PFSK-1 (cell line): ENCODE results near the gene MKLN1.

Source experiments
- FOXP2 ChIP-seq: optimal IDR thresholded peaks from 2 replicates; pipeline ENCODE3; 2011; ENCODE audit warnings: borderline replicate concordance, control low read depth, inconsistent platforms; ENCODE audit not compliant: insufficient read depth; ENCODE audit errors: extremely low read length, extremely low read depth
- POLR2AphosphoS5 ChIP-seq: IDR thresholded peaks from 2 replicates; pipeline ENCODE4 v1.6.1; 2012; ENCODE audit warnings: low read depth, mild to moderate bottlenecking, control low read depth, low read length, moderate library complexity
- SIN3A ChIP-seq: IDR thresholded peaks from 2 replicates; pipeline ENCODE4 v1.6.1; 2012; ENCODE audit warnings: mild to moderate bottlenecking, low read length, moderate library complexity, borderline replicate concordance; ENCODE audit not compliant: insufficient read depth
- TAF1 ChIP-seq: IDR thresholded peaks from 2 replicates; pipeline ENCODE4 v1.6.1; 2012; ENCODE audit warnings: low read length, control low read depth, borderline replicate concordance; ENCODE audit not compliant: insufficient read depth
- TF ChIP-seq, protein P1 (sequence below), 2 experiments: IDR thresholded peaks; 2 replicates each; pipeline versions ENCODE4 v1.6.1 to v1.8.0; 2011 to 2012; ENCODE audit warnings: low read depth in 2 of 2, low read length in 2 of 2, control low read depth in 1 of 2, inconsistent platforms in 1 of 2, mild to moderate bottlenecking in 1 of 2, moderate library complexity in 1 of 2; ENCODE audit not compliant: insufficient read depth in 1 of 2

- TF ChIP-seq TAF1 (no peak), POLR2AphosphoS5 (no peak), FOXP2 (no peak), SIN3A (no peak)
- TF ChIP-seq, protein P1, sequence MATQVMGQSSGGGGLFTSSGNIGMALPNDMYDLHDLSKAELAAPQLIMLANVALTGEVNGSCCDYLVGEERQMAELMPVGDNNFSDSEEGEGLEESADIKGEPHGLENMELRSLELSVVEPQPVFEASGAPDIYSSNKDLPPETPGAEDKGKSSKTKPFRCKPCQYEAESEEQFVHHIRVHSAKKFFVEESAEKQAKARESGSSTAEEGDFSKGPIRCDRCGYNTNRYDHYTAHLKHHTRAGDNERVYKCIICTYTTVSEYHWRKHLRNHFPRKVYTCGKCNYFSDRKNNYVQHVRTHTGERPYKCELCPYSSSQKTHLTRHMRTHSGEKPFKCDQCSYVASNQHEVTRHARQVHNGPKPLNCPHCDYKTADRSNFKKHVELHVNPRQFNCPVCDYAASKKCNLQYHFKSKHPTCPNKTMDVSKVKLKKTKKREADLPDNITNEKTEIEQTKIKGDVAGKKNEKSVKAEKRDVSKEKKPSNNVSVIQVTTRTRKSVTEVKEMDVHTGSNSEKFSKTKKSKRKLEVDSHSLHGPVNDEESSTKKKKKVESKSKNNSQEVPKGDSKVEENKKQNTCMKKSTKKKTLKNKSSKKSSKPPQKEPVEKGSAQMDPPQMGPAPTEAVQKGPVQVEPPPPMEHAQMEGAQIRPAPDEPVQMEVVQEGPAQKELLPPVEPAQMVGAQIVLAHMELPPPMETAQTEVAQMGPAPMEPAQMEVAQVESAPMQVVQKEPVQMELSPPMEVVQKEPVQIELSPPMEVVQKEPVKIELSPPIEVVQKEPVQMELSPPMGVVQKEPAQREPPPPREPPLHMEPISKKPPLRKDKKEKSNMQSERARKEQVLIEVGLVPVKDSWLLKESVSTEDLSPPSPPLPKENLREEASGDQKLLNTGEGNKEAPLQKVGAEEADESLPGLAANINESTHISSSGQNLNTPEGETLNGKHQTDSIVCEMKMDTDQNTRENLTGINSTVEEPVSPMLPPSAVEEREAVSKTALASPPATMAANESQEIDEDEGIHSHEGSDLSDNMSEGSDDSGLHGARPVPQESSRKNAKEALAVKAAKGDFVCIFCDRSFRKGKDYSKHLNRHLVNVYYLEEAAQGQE (IDR thresholded peaks at IDR 0.05; ENCODE audit: insufficient read depth in 1 of 2, low read depth in 2 of 2, low read length in 2 of 2), result no peak
Observed at GRCh38 chr7:131338173-131338572, 10.5 kb downstream of the MKLN1 start.
